ENCODE results near the gene NDUFS8. TPM values are rescaled to one million over a fixed set of nuclear protein-coding genes. Genes with fewer than 3 reads are reported as not detected.

Gene NDUFS8
- total and polyA plus RNA-seq, 2 donors (not counting 1 experiment from before 2014, with no cell fraction given): 73.9 to 84.6 TPM

DNA sequence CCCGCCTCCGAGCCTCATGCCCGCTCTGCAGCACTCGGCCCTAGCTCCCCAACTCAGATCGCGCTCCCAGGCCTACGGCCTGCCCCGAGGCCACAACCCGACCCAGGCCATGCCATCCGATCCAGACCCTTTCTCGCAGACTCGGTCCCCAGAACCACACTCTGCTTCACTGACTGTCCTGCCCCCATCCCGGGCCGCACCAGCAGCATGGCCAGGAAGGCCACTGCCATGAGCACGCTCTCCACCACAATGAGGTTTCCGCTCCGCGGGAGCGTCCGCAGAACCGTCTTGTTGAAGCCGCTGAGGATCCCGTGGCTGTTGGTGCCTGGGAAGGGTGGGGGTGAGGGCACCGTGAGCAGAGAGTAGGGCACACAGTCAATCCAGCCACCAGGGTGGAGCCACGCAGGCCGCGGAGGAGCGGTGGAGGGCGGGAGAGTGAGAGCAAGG is 33.0 kb upstream of the NDUFS8 start:
- Histone ChIP-seq H3K4me2 (replicated peaks; ENCODE audit: low read depth, low read length, poor library complexity, severe bottlenecking) (peak overlapping the region; percentile 25), H3K4me1 (ENCODE audit: control insufficient read depth in 2 of 2, insufficient read depth in 2 of 2, low read length in 2 of 2) (peaks cover 56 to 86% of the 10 kb centered on the region in 2 donors), H3K36me3 (replicated peaks in 1 of 2; ENCODE audit: control extremely low read depth in 1 of 2, control insufficient read depth in 1 of 2, extremely low read depth in 1 of 2, insufficient read depth in 2 of 2, low read length in 1 of 2) (peaks cover 5 to 68% of the 10 kb centered on the region in 2 experiments), H3K27me3 (replicated peaks in 1 of 4; ENCODE audit: control extremely low read depth in 1 of 4, control insufficient read depth in 3 of 4, insufficient read depth in 4 of 4, low read length in 3 of 4) (no peaks in the 10 kb centered on the region), H3K9ac (ENCODE audit: low read length) (no peak overlapping the region), H4K20me1 (ENCODE audit: control insufficient read depth, insufficient read depth, low read length, poor library complexity, severe bottlenecking) (peaks cover 62% of the 10 kb centered on the region), H3K9me3 (ENCODE audit: control extremely low read depth in 1 of 3, control insufficient read depth in 2 of 3, insufficient read depth in 1 of 3, low read length in 2 of 3) (no peaks in the 10 kb centered on the region), H3K27ac (ENCODE audit: low read length in 2 of 2) (peak overlapping the region in 1 of 2 donors; percentile 29), H2AFZ (ENCODE audit: insufficient read depth, low read depth, low read length, poor library complexity, severe bottlenecking) (no peak overlapping the region), H3K79me2 (ENCODE audit: control insufficient read depth, insufficient read depth, low read length) (peaks cover 50% of the 10 kb centered on the region), H3K4me3 (ENCODE audit: control extremely low read depth in 1 of 5, extremely low read depth in 1 of 5, insufficient read depth in 1 of 5, low read depth in 2 of 5, low read length in 4 of 5) (no peak overlapping the region)
- TF ChIP-seq, protein P1, sequence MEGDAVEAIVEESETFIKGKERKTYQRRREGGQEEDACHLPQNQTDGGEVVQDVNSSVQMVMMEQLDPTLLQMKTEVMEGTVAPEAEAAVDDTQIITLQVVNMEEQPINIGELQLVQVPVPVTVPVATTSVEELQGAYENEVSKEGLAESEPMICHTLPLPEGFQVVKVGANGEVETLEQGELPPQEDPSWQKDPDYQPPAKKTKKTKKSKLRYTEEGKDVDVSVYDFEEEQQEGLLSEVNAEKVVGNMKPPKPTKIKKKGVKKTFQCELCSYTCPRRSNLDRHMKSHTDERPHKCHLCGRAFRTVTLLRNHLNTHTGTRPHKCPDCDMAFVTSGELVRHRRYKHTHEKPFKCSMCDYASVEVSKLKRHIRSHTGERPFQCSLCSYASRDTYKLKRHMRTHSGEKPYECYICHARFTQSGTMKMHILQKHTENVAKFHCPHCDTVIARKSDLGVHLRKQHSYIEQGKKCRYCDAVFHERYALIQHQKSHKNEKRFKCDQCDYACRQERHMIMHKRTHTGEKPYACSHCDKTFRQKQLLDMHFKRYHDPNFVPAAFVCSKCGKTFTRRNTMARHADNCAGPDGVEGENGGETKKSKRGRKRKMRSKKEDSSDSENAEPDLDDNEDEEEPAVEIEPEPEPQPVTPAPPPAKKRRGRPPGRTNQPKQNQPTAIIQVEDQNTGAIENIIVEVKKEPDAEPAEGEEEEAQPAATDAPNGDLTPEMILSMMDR (IDR thresholded peaks at IDR 0.05): no peak
- no peak for TF ChIP-seq EZH2 (IDR thresholded peaks at IDR 0.05; ENCODE audit: borderline replicate concordance, insufficient read depth, low read depth, low read length, poor library complexity, severe bottlenecking)
- Mint-ChIP-seq H3K4me3 (no peak overlapping the region), H3K27ac (peak overlapping the region; percentile 83), H3K9me3 (ENCODE audit: insufficient read depth) (no peaks in the 10 kb centered on the region), H3K27me3 (no peaks in the 10 kb centered on the region), H3K4me1 (peaks cover 57% of the 10 kb centered on the region)
- DNase-seq (no peak), ATAC-seq (ENCODE audit: low read depth) (no peak)
- CTCF ChIA-PET: interaction anchor here (1.3 kb wide), 1 partner anchor 208 kb away, joined by 3 read pairs; no protein-coding TSS in a partner anchor
- intact Hi-C loops (cut with micrococcal nuclease): no loop called here
- 96% methylated on average over 27 of the region's 29 CpGs for WGBS (ENCODE audit: insufficient coverage)
- POLR2A ChIA-PET: no interaction called here

DNA sequence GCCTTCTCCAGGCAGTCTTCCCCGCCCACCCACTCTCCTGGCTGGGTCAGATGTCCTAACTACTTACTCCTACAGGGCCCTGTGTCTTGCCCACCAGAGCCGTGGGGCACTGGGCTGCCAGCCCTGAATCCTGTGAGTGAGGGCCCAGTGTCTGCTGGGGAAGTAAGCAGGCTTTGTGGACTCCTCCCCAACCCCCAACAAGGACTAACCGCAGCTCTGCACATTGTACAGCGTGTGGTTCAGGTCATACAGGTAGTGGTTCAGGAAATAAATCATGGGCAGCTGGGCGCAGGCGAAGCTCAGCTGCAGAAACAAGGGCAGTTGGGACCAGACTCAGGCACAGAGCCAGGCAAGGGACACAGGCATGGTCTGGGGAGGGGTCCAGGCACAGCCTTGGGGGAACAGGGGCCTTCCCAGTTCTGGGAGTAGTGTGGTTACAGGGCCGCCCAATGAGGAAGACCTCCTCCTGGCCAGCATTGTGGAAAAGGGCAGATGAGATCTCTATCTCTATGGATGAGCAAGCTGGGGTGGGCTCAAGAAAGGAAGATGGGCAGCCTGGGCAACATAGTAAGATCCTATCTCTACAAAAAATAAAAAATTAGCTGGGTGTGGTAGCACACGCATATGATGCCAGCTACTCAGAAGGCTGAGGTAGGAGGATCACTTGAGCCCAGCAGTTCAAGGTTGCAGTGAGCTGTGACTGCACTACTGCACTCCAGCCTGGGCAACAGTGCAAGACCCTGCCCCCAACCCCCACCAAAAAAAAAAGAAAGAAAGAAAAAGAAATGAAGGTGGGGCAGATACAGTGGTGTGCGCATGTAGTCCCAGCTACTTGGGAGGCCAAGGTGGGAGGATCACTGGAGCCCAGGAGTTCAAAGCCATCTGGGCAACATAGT is 32.1 kb upstream of the NDUFS8 start:
- Mint-ChIP-seq H3K4me1 (peaks cover 62% of the 10 kb centered on the region), H3K27me3 (no peaks in the 10 kb centered on the region), H3K9me3 (ENCODE audit: insufficient read depth) (no peaks in the 10 kb centered on the region), H3K4me3 (peak overlapping the region; percentile 49), H3K27ac (peak overlapping the region; percentile 74)
- H3K36me3 ChIP-seq (replicated peaks in 1 of 2; ENCODE audit: control extremely low read depth in 1 of 2, control insufficient read depth in 1 of 2, extremely low read depth in 1 of 2, insufficient read depth in 2 of 2, low read length in 1 of 2): peaks cover 5 to 68% of the 10 kb centered on the region in 2 experiments
- H4K20me1 ChIP-seq (ENCODE audit: control insufficient read depth, insufficient read depth, low read length, poor library complexity, severe bottlenecking): peaks cover 62% of the 10 kb centered on the region
- POLR2A ChIA-PET: no interaction called here
- intact Hi-C loops (cut with micrococcal nuclease): no loop called here
- H3K9me3 ChIP-seq (ENCODE audit: control extremely low read depth in 1 of 3, control insufficient read depth in 2 of 3, insufficient read depth in 1 of 3, low read length in 2 of 3): no peaks in the 10 kb centered on the region
- peak overlapping the region; percentile 29 to 61 for H3K27ac ChIP-seq (ENCODE audit: low read length in 2 of 2)
- H3K27me3 ChIP-seq (replicated peaks in 1 of 4; ENCODE audit: control extremely low read depth in 1 of 4, control insufficient read depth in 3 of 4, insufficient read depth in 4 of 4, low read length in 3 of 4): no peaks in the 10 kb centered on the region
- H3K4me2 ChIP-seq (replicated peaks; ENCODE audit: low read depth, low read length, poor library complexity, severe bottlenecking): peak overlapping the region; percentile 26
- H3K9ac ChIP-seq (ENCODE audit: low read length): no peak overlapping the region
- no peak for TF ChIP-seq EZH2 (IDR thresholded peaks at IDR 0.05; ENCODE audit: borderline replicate concordance, insufficient read depth, low read depth, low read length, poor library complexity, severe bottlenecking)
- TF ChIP-seq, protein P1 (IDR thresholded peaks at IDR 0.05): no peak
- H3K4me1 ChIP-seq (ENCODE audit: control insufficient read depth in 2 of 2, insufficient read depth in 2 of 2, low read length in 2 of 2): peaks cover 57 to 87% of the 10 kb centered on the region in 2 donors
- peaks cover 50% of the 10 kb centered on the region for H3K79me2 ChIP-seq (ENCODE audit: control insufficient read depth, insufficient read depth, low read length)
- no peak overlapping the region for H2AFZ ChIP-seq (ENCODE audit: insufficient read depth, low read depth, low read length, poor library complexity, severe bottlenecking)
- CTCF ChIA-PET: interaction anchor here (0.5 to 1.3 kb wide), 2 partner anchors 207 to 1807 kb away, joined by 3 to 4 read pairs; no protein-coding TSS in a partner anchor
- no peak overlapping the region for H3K4me3 ChIP-seq (ENCODE audit: control extremely low read depth in 1 of 5, extremely low read depth in 1 of 5, insufficient read depth in 1 of 5, low read depth in 2 of 5, low read length in 4 of 5)
- WGBS (ENCODE audit: insufficient coverage): 39% methylated on average over 4 of the region's 9 CpGs
- DNase-seq (no peak), ATAC-seq (ENCODE audit: low read depth) (no peak)

Measured in B cell (primary cell).